ENCODE measurements around the gene CCDC146.
"Not testable (repeated sequence)": the region's sequence is repeated elsewhere in the genome, so short reads cannot be mapped to it uniquely, and the experiment has no call there.

CCDC146 gene

DNA sequence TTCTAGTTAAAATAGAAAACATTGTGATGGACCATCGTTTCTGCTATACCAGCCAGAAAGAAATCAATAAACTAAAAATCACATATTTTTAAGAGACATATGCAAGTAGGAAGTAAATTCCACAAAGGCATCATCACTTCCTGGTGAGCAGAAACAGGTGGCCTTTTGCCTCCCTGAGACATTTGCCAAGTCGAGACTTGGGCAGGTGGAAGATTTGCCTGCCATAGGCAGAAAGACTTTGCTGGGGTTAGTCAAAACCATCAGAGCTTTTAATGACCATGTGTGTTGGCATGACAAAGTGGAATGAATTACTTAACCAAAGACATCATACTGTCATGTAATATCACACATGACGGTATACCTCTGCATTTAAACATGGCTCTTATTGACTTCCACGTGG lies 143.3 kb downstream of the CCDC146 start:
- Histone ChIP-seq H3K4me1 (ENCODE audit: control insufficient read depth, insufficient read depth, low read length) (no peaks in the 10 kb centered on the region), H3K27me3 (ENCODE audit: control insufficient read depth, insufficient read depth, low read length) (no peaks in the 10 kb centered on the region), H3K9me3 (ENCODE audit: control insufficient read depth, low read length) (no peaks in the 10 kb centered on the region), H3K9ac (ENCODE audit: low read length) (no peak overlapping the region), H3K36me3 (ENCODE audit: control insufficient read depth, insufficient read depth, low read length) (no peaks in the 10 kb centered on the region), H3K4me3 (ENCODE audit: low read length) (no peak overlapping the region)

- no peaks in the 10 kb centered on the region for H3K36me3 ChIP-seq (ENCODE audit: control insufficient read depth, insufficient read depth, low read length)
- H3K9ac ChIP-seq (ENCODE audit: low read length) = no peak overlapping the region
- no peaks in the 10 kb centered on the region for H3K4me1 ChIP-seq (ENCODE audit: control insufficient read depth, insufficient read depth, low read length)
- no peaks in the 10 kb centered on the region for H3K9me3 ChIP-seq (ENCODE audit: control insufficient read depth, low read length)
- no peaks in the 10 kb centered on the region for H3K27me3 ChIP-seq (ENCODE audit: control insufficient read depth, insufficient read depth, low read length)
- no peak overlapping the region for H3K4me3 ChIP-seq (ENCODE audit: low read length)
Observed at GRCh38 chr7:77266291-77266794, 143.9 kb downstream of the CCDC146 start.

GRCh38 chr7:77269360-77270093 lies 147.1 kb downstream of the CCDC146 start:
- Histone ChIP-seq H3K4me3 (ENCODE audit: low read length) (no peak overlapping the region), H3K4me1 (ENCODE audit: control insufficient read depth, insufficient read depth, low read length) (no peaks in the 10 kb centered on the region), H3K27me3 (ENCODE audit: control insufficient read depth, insufficient read depth, low read length) (no peaks in the 10 kb centered on the region), H3K9me3 (ENCODE audit: control insufficient read depth, low read length) (no peaks in the 10 kb centered on the region), H3K36me3 (ENCODE audit: control insufficient read depth, insufficient read depth, low read length) (no peaks in the 10 kb centered on the region), H3K9ac (ENCODE audit: low read length) (no peak overlapping the region)

DNA sequence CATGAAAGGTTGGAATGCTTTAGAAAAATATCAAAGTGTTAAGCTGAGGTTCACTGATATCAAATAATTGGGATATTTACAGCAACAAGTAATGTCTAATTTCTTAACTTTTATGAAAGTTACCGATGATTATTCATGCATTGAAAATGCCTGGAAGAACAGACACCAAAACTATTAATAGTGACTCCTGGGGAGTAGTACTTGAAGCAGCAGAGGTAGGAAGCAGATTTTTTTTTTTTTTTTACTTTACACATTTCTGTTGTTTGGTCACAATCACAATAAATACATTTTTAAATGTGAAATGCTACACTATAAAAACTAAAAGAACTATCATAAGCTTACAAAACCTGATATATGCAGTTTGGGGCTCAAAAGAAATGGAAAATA lies 147.7 kb downstream of the CCDC146 start:
- H3K9me3 ChIP-seq (ENCODE audit: control insufficient read depth, low read length) = no peaks in the 10 kb centered on the region
- H3K36me3 ChIP-seq (ENCODE audit: control insufficient read depth, insufficient read depth, low read length) = no peaks in the 10 kb centered on the region
- H3K4me1 ChIP-seq (ENCODE audit: control insufficient read depth, insufficient read depth, low read length) = no peaks in the 10 kb centered on the region
- no peaks in the 10 kb centered on the region for H3K27me3 ChIP-seq (ENCODE audit: control insufficient read depth, insufficient read depth, low read length)
- no peak overlapping the region for H3K9ac ChIP-seq (ENCODE audit: low read length)
- H3K4me3 ChIP-seq (ENCODE audit: low read length) = no peak overlapping the region

- H3K9me3 ChIP-seq (ENCODE audit: control insufficient read depth, low read length) = no peaks in the 10 kb centered on the region
- no peak overlapping the region for H3K4me3 ChIP-seq (ENCODE audit: low read length)
- H3K9ac ChIP-seq (ENCODE audit: low read length) = no peak overlapping the region
- no peaks in the 10 kb centered on the region for H3K27me3 ChIP-seq (ENCODE audit: control insufficient read depth, insufficient read depth, low read length)
- no peaks in the 10 kb centered on the region for H3K36me3 ChIP-seq (ENCODE audit: control insufficient read depth, insufficient read depth, low read length)
- H3K4me1 ChIP-seq (ENCODE audit: control insufficient read depth, insufficient read depth, low read length) = no peaks in the 10 kb centered on the region
Observed at GRCh38 chr7:77271766-77272165, 149.4 kb downstream of the CCDC146 start.

DNA sequence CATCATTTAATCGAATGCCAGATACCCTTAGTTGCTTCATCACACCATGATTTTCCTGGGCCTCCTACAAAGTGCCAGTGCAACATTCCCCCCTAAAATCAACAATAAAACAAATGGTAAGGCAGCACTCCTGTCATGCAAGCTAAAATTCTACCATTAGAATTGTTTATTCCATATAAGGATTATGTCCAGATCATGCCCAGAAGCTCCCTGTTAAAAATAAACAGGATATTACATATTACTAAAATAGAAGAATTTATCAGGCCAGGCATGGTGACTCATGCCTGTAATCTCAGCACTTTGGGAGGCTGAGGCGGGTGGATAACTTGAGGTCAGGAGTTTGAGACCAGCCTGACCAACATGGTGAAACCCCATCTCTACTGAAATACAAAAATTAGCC lies 153.2 kb downstream of the CCDC146 start:
- H3K4me1 ChIP-seq (ENCODE audit: control insufficient read depth, insufficient read depth, low read length) = not testable (repeated sequence)

DNA sequence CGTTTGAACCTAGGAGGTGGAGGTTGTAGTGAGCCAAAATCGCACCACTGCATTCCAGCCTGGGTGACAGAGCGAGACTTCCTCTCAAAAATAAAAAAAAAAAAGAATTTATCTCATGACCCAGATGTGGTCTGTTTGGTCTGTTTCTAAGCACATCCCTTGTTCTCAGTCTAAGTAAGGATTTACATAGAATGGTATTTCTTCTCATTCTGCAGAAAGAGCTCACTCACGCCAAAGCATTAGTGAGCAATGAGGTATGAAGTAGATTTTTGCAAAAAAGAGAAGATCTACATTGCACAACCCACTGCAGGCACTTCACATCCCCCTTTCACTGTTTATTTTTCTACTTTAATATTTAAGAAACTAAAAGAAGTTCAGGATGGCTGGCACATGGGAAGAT lies 153.7 kb downstream of the CCDC146 start:
- Histone ChIP-seq H3K4me1 (ENCODE audit: control insufficient read depth, insufficient read depth, low read length) (no peaks in the 10 kb centered on the region), H3K27me3 (ENCODE audit: control insufficient read depth, insufficient read depth, low read length) (no peaks in the 10 kb centered on the region), H3K36me3 (ENCODE audit: control insufficient read depth, insufficient read depth, low read length) (no peaks in the 10 kb centered on the region), H3K9ac (ENCODE audit: low read length) (no peak overlapping the region), H3K4me3 (ENCODE audit: low read length) (no peak overlapping the region), H3K9me3 (ENCODE audit: control insufficient read depth, low read length) (no peaks in the 10 kb centered on the region)

More for the DNA sequence above, 153.2 kb downstream of the CCDC146 start:
- H3K36me3 ChIP-seq (ENCODE audit: control insufficient read depth, insufficient read depth, low read length); H3K4me3 ChIP-seq (ENCODE audit: low read length); H3K9me3 ChIP-seq (ENCODE audit: control insufficient read depth, low read length); H3K27me3 ChIP-seq (ENCODE audit: control insufficient read depth, insufficient read depth, low read length); H3K9ac ChIP-seq (ENCODE audit: low read length): not testable (repeated sequence)

- Histone ChIP-seq H3K36me3 (ENCODE audit: control insufficient read depth, insufficient read depth, low read length) (no peaks in the 10 kb centered on the region), H3K4me1 (ENCODE audit: control insufficient read depth, insufficient read depth, low read length) (no peaks in the 10 kb centered on the region), H3K9ac (ENCODE audit: low read length) (no peak overlapping the region), H3K27me3 (ENCODE audit: control insufficient read depth, insufficient read depth, low read length) (no peaks in the 10 kb centered on the region), H3K4me3 (ENCODE audit: low read length) (no peak overlapping the region), H3K9me3 (ENCODE audit: control insufficient read depth, low read length) (no peaks in the 10 kb centered on the region)
Observed at GRCh38 chr7:77281780-77282478, 159.5 kb downstream of the CCDC146 start.

DNA sequence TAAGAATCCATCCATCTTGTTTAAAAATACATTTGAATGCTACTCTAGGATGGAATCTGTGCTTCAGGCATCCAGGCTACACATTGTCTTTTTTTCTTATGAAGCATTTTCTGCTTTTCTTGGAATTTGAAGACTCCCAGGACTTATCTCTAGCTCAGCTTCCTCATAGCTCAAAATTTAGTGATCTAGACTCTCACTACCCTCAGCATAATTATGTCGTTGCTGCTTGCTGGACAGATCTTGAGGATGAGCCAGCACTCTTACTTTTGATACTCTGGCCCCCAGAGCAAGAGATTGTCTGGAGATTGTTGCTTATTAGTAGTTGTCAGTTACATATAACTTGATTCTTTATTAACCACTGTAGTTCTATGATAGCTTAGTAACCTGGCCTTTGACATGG lies 160.5 kb downstream of the CCDC146 start:
- Histone ChIP-seq H3K4me3 (ENCODE audit: low read length) (no peak overlapping the region), H3K9me3 (ENCODE audit: control insufficient read depth, low read length) (no peaks in the 10 kb centered on the region), H3K36me3 (ENCODE audit: control insufficient read depth, insufficient read depth, low read length) (no peaks in the 10 kb centered on the region), H3K9ac (ENCODE audit: low read length) (no peak overlapping the region), H3K4me1 (ENCODE audit: control insufficient read depth, insufficient read depth, low read length) (no peaks in the 10 kb centered on the region), H3K27me3 (ENCODE audit: control insufficient read depth, insufficient read depth, low read length) (no peaks in the 10 kb centered on the region)

DNA sequence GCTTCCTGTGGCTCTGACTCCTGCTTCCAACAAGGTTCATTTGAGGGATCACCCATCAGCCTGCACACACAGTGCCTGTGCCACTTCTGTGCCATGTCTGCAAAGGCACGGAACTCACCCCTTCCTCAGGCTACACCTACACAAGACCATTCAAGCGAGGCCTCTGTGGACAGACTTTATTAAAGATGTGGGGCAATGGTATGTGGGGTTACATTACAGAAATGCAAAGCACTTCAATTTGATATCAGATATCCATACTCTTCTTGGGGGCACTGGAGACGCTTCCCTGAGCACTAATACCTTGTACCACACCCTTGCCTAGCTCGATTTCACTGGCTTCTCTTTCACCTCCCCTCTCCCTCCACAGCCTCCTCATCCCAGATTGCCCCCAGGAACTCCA lies 161.6 kb downstream of the CCDC146 start:
- H3K27me3 ChIP-seq (ENCODE audit: control insufficient read depth, insufficient read depth, low read length) = no peaks in the 10 kb centered on the region
- H3K9ac ChIP-seq (ENCODE audit: low read length) = no peak overlapping the region
- H3K4me3 ChIP-seq (ENCODE audit: low read length) = no peak overlapping the region
- H3K4me1 ChIP-seq (ENCODE audit: control insufficient read depth, insufficient read depth, low read length) = no peaks in the 10 kb centered on the region
- H3K9me3 ChIP-seq (ENCODE audit: control insufficient read depth, low read length) = no peaks in the 10 kb centered on the region
- no peaks in the 10 kb centered on the region for H3K36me3 ChIP-seq (ENCODE audit: control insufficient read depth, insufficient read depth, low read length)

DNA sequence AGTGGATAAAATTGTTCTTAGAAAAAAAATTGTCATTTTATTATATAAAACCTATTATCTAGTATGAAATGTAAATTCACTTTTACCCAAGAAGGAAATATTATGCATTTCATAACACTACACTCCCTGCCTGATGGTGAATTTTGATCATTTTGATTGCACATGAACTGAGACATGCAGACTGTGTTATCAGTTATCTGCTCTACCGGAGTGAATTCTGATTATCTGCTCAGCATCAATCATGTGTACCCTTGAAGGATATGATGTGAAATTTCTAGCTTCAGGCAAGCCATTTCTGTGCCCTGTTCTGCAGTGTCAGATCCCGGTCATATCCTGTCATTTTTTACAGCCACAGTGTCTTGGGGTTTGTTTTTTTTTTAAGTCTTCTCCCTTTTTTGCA lies 162.2 kb downstream of the CCDC146 start:
- Histone ChIP-seq H3K4me1 (ENCODE audit: control insufficient read depth, insufficient read depth, low read length) (no peaks in the 10 kb centered on the region), H3K9me3 (ENCODE audit: control insufficient read depth, low read length) (no peaks in the 10 kb centered on the region), H3K27me3 (ENCODE audit: control insufficient read depth, insufficient read depth, low read length) (no peaks in the 10 kb centered on the region), H3K4me3 (ENCODE audit: low read length) (no peak overlapping the region), H3K36me3 (ENCODE audit: control insufficient read depth, insufficient read depth, low read length) (no peaks in the 10 kb centered on the region), H3K9ac (ENCODE audit: low read length) (no peak overlapping the region)

- Histone ChIP-seq H3K4me3 (ENCODE audit: low read length) (no peak overlapping the region), H3K4me1 (ENCODE audit: control insufficient read depth, insufficient read depth, low read length) (no peaks in the 10 kb centered on the region), H3K36me3 (ENCODE audit: control insufficient read depth, insufficient read depth, low read length) (no peaks in the 10 kb centered on the region), H3K27me3 (ENCODE audit: control insufficient read depth, insufficient read depth, low read length) (no peaks in the 10 kb centered on the region), H3K9ac (ENCODE audit: low read length) (no peak overlapping the region), H3K9me3 (ENCODE audit: control insufficient read depth, low read length) (no peaks in the 10 kb centered on the region)
Observed at GRCh38 chr7:77288676-77289320, 166.4 kb downstream of the CCDC146 start.
